ENCODE measurements around the gene SETX.

SETX gene

DNA sequence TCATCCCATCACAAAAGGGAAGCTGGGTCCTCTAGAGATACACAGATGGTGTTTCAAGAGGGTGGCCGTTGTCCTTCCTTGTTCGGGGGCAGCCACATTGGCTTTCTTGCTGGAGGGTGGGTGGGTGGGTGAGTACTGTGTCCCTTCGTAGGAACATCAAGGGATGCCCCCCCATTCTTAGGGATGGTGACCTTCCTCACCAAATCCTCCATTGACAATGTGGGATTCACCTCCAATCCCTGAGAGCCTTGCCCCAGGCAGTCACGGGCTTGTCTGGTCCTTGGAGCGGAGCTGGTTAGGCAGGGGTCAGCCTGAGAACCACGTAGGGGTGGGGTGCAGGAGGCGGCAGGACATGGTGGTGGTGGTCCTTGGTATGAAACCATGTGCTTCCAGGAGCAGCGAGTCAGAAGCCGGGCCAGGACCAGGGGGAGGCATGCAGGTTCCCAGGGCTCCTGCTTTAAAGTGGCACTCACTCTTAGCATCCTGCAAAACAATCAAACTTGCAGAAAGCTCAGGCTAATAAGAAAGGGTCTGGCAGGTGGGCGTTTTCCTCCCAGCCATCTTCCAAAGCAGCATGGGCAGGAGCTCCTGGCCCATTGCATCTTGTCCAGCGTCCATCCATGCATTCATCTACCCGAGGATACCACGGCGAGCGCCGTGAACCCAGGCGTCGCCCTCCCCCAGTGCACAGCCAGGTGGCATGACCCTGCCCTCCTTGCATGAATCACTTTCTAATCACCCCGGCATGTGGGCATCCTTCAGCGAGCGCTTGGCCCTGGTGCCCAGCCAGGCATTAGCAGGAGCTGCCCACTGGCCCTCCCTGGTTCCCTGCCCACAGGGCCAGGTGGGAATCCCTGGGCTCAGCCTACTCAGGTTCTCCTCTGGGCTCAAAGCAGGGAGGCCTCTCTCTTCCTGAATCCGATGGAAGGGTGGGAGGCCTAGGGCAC lies 116.5 kb downstream of the SETX start:
- DNase-seq (ENCODE audit: low read depth) = no peak
- Histone ChIP-seq H3K9ac (ENCODE audit: low read length) (no peak overlapping the region), H3K27me3 (replicated peaks; ENCODE audit: control insufficient read depth, insufficient read depth, low read length) (peaks cover 59% of the 10 kb centered on the region), H3K9me3 (ENCODE audit: control insufficient read depth, low read length) (no peaks in the 10 kb centered on the region), H3K4me1 (ENCODE audit: control insufficient read depth, insufficient read depth, low read length) (peaks cover 3% of the 10 kb centered on the region), H3K4me3 (ENCODE audit: low read length) (no peak overlapping the region), H3K36me3 (ENCODE audit: control insufficient read depth, insufficient read depth, low read length, severe bottlenecking) (no peaks in the 10 kb centered on the region)

DNA sequence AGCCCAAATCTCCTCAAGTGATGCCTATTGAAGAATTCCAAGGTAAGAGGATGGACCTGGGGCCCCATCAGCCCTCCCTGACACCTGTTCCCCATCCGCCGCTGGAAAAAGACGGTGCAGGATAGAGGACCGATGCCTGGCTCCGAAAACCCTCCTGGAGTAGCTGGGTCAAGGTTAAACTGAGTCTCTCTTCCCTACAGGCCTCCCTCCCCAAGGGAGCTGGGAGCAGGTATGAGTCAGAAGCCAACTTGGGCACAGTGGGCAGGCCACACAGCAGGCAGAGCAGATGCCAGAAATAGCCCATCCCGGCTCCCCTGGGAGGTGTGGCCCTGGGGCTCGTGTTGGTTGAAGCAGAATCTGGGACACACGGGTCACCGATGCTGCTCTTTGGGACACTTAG lies 117.3 kb downstream of the SETX start:
- Histone ChIP-seq H3K36me3 (ENCODE audit: control insufficient read depth, insufficient read depth, low read length, severe bottlenecking) (no peaks in the 10 kb centered on the region), H3K27me3 (replicated peaks; ENCODE audit: control insufficient read depth, insufficient read depth, low read length) (peaks cover 60% of the 10 kb centered on the region), H3K9ac (ENCODE audit: low read length) (no peak overlapping the region), H3K4me3 (ENCODE audit: low read length) (no peak overlapping the region), H3K9me3 (ENCODE audit: control insufficient read depth, low read length) (no peaks in the 10 kb centered on the region), H3K4me1 (ENCODE audit: control insufficient read depth, insufficient read depth, low read length) (peaks cover 3% of the 10 kb centered on the region)
- DNase-seq (ENCODE audit: low read depth) = no peak

DNA sequence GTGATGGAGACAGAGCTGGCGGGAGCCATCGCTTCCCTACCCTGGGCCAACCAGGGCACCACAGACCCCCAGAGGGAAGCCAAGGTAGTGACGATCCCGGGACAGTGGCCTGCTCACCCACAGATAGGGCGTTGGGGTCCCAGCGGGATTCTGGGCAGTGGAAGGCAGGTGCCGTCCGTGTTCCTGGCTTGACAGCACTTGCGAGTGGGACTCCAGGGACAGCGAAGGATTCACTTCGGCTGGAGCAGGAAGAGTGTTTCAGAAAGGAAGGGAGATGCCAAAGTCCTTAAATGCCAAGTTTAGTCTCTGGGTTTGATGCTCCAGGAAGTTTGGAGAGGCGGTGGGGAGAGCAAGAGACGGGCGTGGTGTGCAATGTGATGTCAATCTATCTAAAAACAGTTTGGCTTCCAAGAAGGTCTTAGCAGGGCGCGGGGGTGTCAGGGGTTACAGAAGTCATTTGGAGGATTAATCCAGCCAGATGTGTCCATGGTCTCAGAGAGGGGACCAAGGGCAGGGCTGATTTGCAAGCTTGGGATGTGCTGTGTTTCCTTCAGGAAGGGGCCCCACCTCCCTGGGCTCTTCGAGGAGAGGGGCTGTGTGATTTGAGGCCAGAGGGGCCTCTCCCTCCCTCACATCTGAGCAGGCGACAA lies 118.0 kb downstream of the SETX start:
- Histone ChIP-seq H3K9ac (ENCODE audit: low read length) (no peak overlapping the region), H3K36me3 (ENCODE audit: control insufficient read depth, insufficient read depth, low read length, severe bottlenecking) (no peaks in the 10 kb centered on the region), H3K4me3 (ENCODE audit: low read length) (no peak overlapping the region), H3K27me3 (replicated peaks; ENCODE audit: control insufficient read depth, insufficient read depth, low read length) (peaks cover 66% of the 10 kb centered on the region), H3K4me1 (ENCODE audit: control insufficient read depth, insufficient read depth, low read length) (peaks cover 2% of the 10 kb centered on the region), H3K9me3 (ENCODE audit: control insufficient read depth, low read length) (no peaks in the 10 kb centered on the region)
- no peak for DNase-seq (ENCODE audit: low read depth)

DNA sequence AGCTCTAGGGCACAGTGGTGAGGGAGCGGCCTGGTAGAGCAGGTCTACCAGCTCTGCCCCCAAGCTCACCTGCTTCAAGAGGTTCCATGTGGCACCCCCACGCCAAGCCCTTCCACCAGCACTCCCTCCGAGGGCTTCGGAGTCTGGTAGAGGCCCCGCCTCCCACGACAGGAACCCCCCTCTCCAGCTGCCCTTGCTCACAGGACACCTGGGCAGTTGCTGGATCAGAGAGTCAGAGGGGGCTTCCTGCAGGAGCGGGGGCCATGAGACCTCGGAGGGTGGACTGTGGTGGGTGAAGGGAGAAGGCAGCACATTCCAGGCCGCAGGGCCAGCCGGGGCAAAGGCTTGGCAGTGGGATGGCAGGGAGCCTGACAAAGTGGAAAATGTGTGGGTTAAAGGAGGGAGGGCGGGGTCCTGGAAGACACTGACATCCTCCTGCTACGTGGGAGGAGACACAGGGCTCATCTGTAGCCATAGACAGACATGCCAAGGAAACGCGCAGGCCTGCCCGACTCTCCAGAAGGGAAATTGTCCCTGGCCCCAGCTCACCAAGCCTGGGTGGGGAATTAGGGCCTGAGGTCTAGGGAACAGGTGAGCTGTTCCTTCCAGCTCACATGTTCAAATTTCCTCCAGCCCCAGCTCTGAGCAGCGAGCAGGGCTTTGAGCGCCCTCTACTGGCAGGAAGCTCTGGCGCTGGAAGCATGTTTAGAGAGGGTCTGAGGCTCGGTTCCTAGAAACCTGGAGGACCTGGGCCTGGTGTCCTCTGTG lies 118.7 kb downstream of the SETX start:
- H3K9ac ChIP-seq (ENCODE audit: low read length) = no peak overlapping the region
- H3K9me3 ChIP-seq (ENCODE audit: control insufficient read depth, low read length) = no peaks in the 10 kb centered on the region
- no peaks in the 10 kb centered on the region for H3K4me1 ChIP-seq (ENCODE audit: control insufficient read depth, insufficient read depth, low read length)
- no peaks in the 10 kb centered on the region for H3K36me3 ChIP-seq (ENCODE audit: control insufficient read depth, insufficient read depth, low read length, severe bottlenecking)
- DNase-seq (ENCODE audit: low read depth) = peak; percentile 88
- H3K27me3 ChIP-seq (replicated peaks; ENCODE audit: control insufficient read depth, insufficient read depth, low read length) = peaks cover 73% of the 10 kb centered on the region
- no peak overlapping the region for H3K4me3 ChIP-seq (ENCODE audit: low read length)

DNA sequence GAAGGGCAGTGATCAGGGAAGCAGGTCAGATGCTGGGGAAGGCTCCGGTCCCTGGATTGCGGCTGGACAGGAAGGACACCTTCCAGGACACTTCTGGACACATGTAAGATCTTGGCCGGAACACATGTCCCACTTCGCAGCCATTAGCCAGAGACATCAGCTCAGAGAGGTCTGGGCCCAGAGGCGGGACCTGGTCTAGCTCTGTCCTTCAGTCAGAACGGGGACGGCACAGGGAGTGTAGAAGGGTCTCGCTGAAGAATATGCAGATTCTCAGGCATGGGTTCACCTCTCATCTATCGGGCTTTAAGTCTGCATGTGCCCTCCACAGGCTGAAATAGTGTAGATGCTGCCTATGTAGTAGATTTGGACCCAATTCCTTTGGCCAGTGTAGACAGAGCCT lies 119.7 kb downstream of the SETX start:
- H3K4me3 ChIP-seq (ENCODE audit: low read length) = no peak overlapping the region
- H3K27me3 ChIP-seq (replicated peaks; ENCODE audit: control insufficient read depth, insufficient read depth, low read length) = peaks cover 71% of the 10 kb centered on the region
- H3K9ac ChIP-seq (ENCODE audit: low read length) = no peak overlapping the region
- H3K9me3 ChIP-seq (ENCODE audit: control insufficient read depth, low read length) = no peaks in the 10 kb centered on the region
- DNase-seq (ENCODE audit: low read depth) = no peak
- H3K36me3 ChIP-seq (ENCODE audit: control insufficient read depth, insufficient read depth, low read length, severe bottlenecking) = no peaks in the 10 kb centered on the region
- H3K4me1 ChIP-seq (ENCODE audit: control insufficient read depth, insufficient read depth, low read length) = no peaks in the 10 kb centered on the region

DNA sequence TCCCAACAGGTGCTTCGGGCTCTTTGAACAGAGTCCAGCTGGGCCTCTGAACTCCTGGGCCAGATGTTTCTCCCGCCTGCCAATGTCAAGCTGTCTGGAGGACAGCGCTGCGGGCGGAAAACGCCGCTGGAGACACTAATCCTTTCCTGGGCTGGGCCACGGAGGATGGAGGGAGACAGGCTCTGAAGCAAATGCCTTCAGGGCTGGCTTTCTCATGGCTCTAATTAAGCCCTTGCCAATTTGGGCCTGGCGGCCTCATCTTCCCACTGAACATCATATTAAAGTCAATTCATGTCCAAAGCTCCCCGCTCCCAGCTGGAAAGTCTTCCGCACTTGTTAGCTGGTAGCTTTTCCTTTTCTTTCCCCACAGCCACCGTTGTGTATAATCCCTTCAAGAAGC lies 120.3 kb downstream of the SETX start:
- Histone ChIP-seq H3K27me3 (replicated peaks; ENCODE audit: control insufficient read depth, insufficient read depth, low read length) (peaks cover 73% of the 10 kb centered on the region), H3K9me3 (ENCODE audit: control insufficient read depth, low read length) (no peaks in the 10 kb centered on the region)
- DNase-seq (ENCODE audit: low read depth) = no peak

DNA sequence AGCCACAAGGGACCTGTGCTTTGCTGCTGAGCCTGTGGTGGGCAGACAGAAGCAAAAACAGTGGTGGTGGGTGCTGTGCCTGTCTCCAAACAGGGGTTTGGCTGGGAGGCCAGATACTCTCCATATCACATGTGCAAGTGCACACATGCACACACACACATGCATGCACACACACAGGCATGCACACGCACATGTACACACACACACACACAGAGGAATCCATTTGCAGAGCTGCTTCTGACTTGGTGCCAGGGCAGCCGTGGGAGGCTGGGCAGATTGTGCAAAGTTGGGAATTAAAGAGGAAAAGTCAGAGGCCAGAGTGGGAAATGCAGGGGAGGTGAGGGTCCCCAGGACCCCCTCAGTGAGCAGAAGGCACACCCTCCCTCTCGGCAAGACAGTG lies 121.6 kb downstream of the SETX start:
- Histone ChIP-seq H3K4me1 (ENCODE audit: control insufficient read depth, insufficient read depth, low read length) (no peaks in the 10 kb centered on the region), H3K4me3 (ENCODE audit: low read length) (no peak overlapping the region), H3K9me3 (ENCODE audit: control insufficient read depth, low read length) (no peaks in the 10 kb centered on the region), H3K36me3 (ENCODE audit: control insufficient read depth, insufficient read depth, low read length, severe bottlenecking) (no peaks in the 10 kb centered on the region), H3K27me3 (replicated peaks; ENCODE audit: control insufficient read depth, insufficient read depth, low read length) (peaks cover 87% of the 10 kb centered on the region), H3K9ac (ENCODE audit: low read length) (no peak overlapping the region)
- DNase-seq (ENCODE audit: low read depth) = no peak

More for the DNA sequence above, 120.3 kb downstream of the SETX start:
- no peak overlapping the region for H3K4me3 ChIP-seq (ENCODE audit: low read length)
- no peaks in the 10 kb centered on the region for H3K4me1 ChIP-seq (ENCODE audit: control insufficient read depth, insufficient read depth, low read length)
- H3K9ac ChIP-seq (ENCODE audit: low read length) = no peak overlapping the region
- H3K36me3 ChIP-seq (ENCODE audit: control insufficient read depth, insufficient read depth, low read length, severe bottlenecking) = no peaks in the 10 kb centered on the region

DNA sequence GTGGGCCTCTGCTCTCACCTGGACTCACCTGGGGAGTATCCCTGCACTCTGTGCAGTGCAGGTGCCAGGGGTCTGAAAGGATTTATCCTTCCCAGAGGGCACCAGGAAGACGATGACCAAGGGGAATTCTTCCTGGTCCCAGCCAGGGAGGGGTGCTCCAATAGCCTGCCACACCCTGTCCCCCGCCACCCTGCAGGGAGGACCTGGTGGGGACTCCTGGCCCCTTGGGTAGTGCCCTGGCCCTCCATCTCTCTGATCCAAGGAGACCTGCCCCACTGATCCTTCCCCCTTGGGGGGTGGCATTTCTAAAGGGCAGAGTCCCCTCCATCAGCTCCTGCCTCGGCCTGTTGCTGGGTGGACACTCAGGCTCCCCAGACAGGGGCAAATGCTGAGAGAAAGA lies 122.3 kb downstream of the SETX start:
- DNase-seq (ENCODE audit: low read depth) = no peak
- H3K9me3 ChIP-seq (ENCODE audit: control insufficient read depth, low read length) = no peaks in the 10 kb centered on the region
- H3K36me3 ChIP-seq (ENCODE audit: control insufficient read depth, insufficient read depth, low read length, severe bottlenecking) = no peaks in the 10 kb centered on the region
- no peak overlapping the region for H3K4me3 ChIP-seq (ENCODE audit: low read length)
- peaks cover 90% of the 10 kb centered on the region for H3K27me3 ChIP-seq (replicated peaks; ENCODE audit: control insufficient read depth, insufficient read depth, low read length)
- no peak overlapping the region for H3K9ac ChIP-seq (ENCODE audit: low read length)
- no peaks in the 10 kb centered on the region for H3K4me1 ChIP-seq (ENCODE audit: control insufficient read depth, insufficient read depth, low read length)

DNA sequence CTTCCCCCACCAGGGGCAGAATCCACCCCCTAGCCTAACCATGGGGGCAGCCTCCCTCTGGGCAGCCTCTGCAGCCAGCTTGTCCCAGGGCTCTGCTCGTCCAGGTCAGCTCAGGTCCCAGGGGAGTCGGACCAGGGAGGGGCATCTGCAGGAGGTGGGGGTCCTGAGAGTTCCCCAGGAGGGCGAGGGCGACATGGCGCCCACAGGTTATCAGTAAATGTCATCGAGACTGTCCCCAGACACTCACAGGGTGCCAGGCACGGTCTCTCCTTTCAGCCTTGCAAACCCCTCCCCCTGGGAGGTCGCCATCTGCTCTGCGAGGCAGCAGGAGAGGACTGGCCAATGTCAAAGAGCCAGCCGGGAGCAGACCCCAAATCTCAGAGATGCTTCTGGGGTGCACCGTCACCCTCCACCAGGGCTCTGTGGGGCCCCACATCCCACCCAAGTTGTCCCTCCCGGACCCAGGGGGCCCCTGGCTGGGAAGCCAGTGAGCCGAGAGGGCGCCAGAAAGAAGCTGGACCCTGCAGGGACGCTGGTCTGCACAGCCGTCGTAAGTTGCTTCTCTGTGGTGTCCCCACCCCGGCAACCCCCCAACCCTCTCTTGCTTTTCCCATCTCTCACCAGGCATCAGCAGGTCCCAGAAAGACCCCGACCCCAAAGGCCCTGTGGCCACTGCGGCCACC lies 123.6 kb downstream of the SETX start:
- H3K9me3 ChIP-seq (ENCODE audit: control insufficient read depth, low read length) = no peaks in the 10 kb centered on the region
- DNase-seq (ENCODE audit: low read depth) = no peak
- peaks cover 87% of the 10 kb centered on the region for H3K27me3 ChIP-seq (replicated peaks; ENCODE audit: control insufficient read depth, insufficient read depth, low read length)
- no peak overlapping the region for H3K4me3 ChIP-seq (ENCODE audit: low read length)
- H3K9ac ChIP-seq (ENCODE audit: low read length) = no peak overlapping the region
- no peaks in the 10 kb centered on the region for H3K36me3 ChIP-seq (ENCODE audit: control insufficient read depth, insufficient read depth, low read length, severe bottlenecking)
- no peaks in the 10 kb centered on the region for H3K4me1 ChIP-seq (ENCODE audit: control insufficient read depth, insufficient read depth, low read length)

DNA sequence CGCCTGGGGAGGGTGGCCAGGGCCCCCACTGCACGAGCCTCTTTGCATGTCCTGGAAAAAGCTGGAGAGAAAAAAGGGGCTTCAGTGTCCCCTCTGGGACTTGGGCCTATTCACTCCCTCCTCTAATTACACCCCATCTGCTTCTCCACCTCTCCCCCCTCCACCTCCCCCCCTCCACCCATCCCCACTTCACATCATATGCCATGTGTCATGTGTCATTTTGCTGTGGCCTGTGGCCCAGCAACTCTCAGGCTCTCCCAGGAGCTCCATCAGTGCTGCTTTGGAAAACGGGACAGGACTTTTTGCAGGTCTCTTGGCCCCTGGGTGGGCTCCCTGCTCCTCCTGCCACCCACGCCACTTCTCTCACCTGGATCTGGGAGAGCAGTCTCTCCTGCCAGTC lies 124.2 kb downstream of the SETX start:
- Histone ChIP-seq H3K4me3 (ENCODE audit: low read length) (no peak overlapping the region), H3K27me3 (replicated peaks; ENCODE audit: control insufficient read depth, insufficient read depth, low read length) (peaks cover 81% of the 10 kb centered on the region), H3K4me1 (ENCODE audit: control insufficient read depth, insufficient read depth, low read length) (no peaks in the 10 kb centered on the region), H3K36me3 (ENCODE audit: control insufficient read depth, insufficient read depth, low read length, severe bottlenecking) (no peaks in the 10 kb centered on the region), H3K9ac (ENCODE audit: low read length) (no peak overlapping the region), H3K9me3 (ENCODE audit: control insufficient read depth, low read length) (no peaks in the 10 kb centered on the region)
- DNase-seq (ENCODE audit: low read depth) = no peak

DNA sequence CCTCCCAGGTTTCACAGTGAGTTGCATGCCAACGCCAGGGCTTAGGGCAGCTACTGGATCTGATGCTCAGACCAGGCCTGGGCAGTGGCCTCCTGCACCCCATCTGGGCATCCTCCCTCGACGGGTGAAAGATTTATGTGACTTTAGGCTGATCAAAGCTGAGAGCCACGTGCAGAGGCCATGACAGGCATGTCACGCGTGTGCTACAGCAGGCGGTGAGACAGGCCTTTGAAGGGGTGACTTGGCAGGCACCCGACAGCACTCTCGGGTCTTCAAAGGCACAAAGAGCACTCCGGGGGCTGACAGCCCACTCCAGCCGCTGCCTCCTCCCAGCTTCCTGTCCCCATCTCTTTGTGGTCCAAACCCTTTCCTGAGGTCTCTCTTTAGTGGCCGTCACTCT lies 126.7 kb downstream of the SETX start:
- Histone ChIP-seq H3K4me3 (ENCODE audit: low read length) (no peak overlapping the region), H3K4me1 (ENCODE audit: control insufficient read depth, insufficient read depth, low read length) (no peaks in the 10 kb centered on the region), H3K27me3 (replicated peaks; ENCODE audit: control insufficient read depth, insufficient read depth, low read length) (peaks cover 81% of the 10 kb centered on the region), H3K9me3 (ENCODE audit: control insufficient read depth, low read length) (no peaks in the 10 kb centered on the region), H3K36me3 (ENCODE audit: control insufficient read depth, insufficient read depth, low read length, severe bottlenecking) (no peaks in the 10 kb centered on the region), H3K9ac (ENCODE audit: low read length) (no peak overlapping the region)
- no peak for DNase-seq (ENCODE audit: low read depth)
